ENCODE data around the gene PDGFC.

The PDGFC gene

DNA sequence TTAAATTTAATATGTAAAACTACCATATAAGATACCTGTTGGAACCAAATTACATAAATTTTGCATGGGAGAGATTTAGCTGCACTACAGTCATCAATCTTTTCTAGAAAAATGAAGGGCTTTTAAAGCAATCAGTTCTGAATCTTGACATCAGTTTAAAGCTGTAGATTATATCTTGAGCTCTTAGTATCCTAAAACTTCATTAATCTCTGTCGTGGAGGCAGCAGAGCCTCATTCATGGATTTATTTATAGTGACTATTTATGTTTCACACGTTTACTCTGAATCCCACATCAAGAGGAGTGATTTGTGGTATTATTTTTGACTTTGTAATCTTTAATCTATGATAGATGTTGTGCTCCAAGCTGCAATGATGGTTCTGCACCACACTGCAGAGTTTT lies 175.9 kb downstream of the PDGFC start:
- Mint-ChIP-seq H3K4me1 (ENCODE audit: low read depth) (no peaks in the 10 kb centered on the region), H3K36me3 (ENCODE audit: low read depth) (no peaks in the 10 kb centered on the region), H3K9me3 (no peaks in the 10 kb centered on the region), H3K27ac (no peak overlapping the region), H3K4me3 (no peak overlapping the region), H3K27me3 (ENCODE audit: low read depth) (no peaks in the 10 kb centered on the region)

- no peak overlapping the region for H3K27ac Mint-ChIP-seq
- no peaks in the 10 kb centered on the region for H3K27me3 Mint-ChIP-seq (ENCODE audit: low read depth)
- H3K4me3 Mint-ChIP-seq: no peak overlapping the region
- no peaks in the 10 kb centered on the region for H3K36me3 Mint-ChIP-seq (ENCODE audit: low read depth)
- no peaks in the 10 kb centered on the region for H3K9me3 Mint-ChIP-seq
- no peaks in the 10 kb centered on the region for H3K4me1 Mint-ChIP-seq (ENCODE audit: low read depth)
These were observed 176.7 kb downstream of the PDGFC start for GRCh38 chr4:156794863-156795262.

DNA sequence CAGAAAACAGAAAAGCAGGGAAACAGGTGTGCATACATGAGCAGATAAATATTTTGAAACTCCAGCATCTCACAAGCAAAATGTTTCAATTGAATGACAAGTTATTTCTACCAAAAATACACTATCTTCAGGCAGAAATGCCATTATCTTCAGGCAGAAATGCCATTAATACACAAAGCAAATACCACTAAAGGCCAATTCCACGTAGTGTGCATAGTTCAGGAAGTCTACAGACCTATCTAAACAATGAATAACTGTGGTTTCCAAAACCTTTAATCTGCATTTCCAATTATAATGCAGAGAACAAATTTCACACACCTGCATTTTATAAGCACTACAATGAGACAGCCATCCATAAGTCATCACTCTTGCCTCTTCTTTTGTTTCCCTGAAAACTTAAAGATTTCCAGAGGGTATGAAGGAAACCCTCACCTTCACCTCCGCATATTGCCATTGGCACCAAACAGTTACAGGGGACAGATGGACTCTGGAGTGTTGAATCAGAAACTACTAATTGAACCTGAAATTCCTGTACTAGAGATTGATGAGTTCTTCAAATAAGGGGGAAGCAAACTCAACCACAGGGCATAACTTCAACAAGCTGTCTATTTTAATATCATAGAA lies 179.0 kb downstream of the PDGFC start:
- Mint-ChIP-seq H3K4me1 (ENCODE audit: low read depth) (no peaks in the 10 kb centered on the region), H3K27me3 (ENCODE audit: low read depth) (no peaks in the 10 kb centered on the region), H3K9me3 (no peaks in the 10 kb centered on the region), H3K36me3 (ENCODE audit: low read depth) (no peaks in the 10 kb centered on the region), H3K27ac (no peak overlapping the region), H3K4me3 (no peak overlapping the region)

- no peaks in the 10 kb centered on the region for H3K36me3 Mint-ChIP-seq (ENCODE audit: low read depth)
- H3K27me3 Mint-ChIP-seq (ENCODE audit: low read depth): no peaks in the 10 kb centered on the region
- no peak overlapping the region for H3K27ac Mint-ChIP-seq
- no peak overlapping the region for H3K4me3 Mint-ChIP-seq
- H3K4me1 Mint-ChIP-seq (ENCODE audit: low read depth): no peaks in the 10 kb centered on the region
- H3K9me3 Mint-ChIP-seq: no peaks in the 10 kb centered on the region
These were observed 180.7 kb downstream of the PDGFC start for GRCh38 chr4:156790866-156791265.

DNA sequence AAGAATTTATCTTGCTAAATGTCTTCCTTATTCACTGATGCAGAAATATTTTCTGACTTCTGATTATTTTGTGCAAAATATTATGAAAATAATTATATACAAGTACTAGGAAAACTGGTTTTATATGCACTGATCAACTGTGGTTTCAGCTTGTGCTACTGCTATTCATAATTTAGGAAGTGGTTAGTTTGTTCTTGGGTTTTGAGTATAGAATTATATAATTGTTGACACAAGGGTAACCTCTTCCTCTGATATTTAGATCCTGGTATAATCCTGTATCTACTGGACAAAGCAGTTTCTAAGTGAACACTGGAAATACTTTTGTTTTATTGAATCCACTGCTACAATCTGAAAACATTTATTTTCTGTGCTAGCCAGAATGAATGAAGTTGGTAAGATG lies 182.8 kb downstream of the PDGFC start:
- no peaks in the 10 kb centered on the region for H3K9me3 Mint-ChIP-seq
- no peaks in the 10 kb centered on the region for H3K4me1 Mint-ChIP-seq (ENCODE audit: low read depth)
- no peak overlapping the region for H3K27ac Mint-ChIP-seq
- H3K36me3 Mint-ChIP-seq (ENCODE audit: low read depth): no peaks in the 10 kb centered on the region
- H3K4me3 Mint-ChIP-seq: no peak overlapping the region
- no peaks in the 10 kb centered on the region for H3K27me3 Mint-ChIP-seq (ENCODE audit: low read depth)

GRCh38 chr4:156786713-156787112 lies 184.9 kb downstream of the PDGFC start:
- Mint-ChIP-seq H3K4me3 (no peak overlapping the region), H3K4me1 (ENCODE audit: low read depth) (no peaks in the 10 kb centered on the region), H3K27ac (no peak overlapping the region), H3K36me3 (ENCODE audit: low read depth) (no peaks in the 10 kb centered on the region), H3K9me3 (no peaks in the 10 kb centered on the region), H3K27me3 (ENCODE audit: low read depth) (no peaks in the 10 kb centered on the region)

DNA sequence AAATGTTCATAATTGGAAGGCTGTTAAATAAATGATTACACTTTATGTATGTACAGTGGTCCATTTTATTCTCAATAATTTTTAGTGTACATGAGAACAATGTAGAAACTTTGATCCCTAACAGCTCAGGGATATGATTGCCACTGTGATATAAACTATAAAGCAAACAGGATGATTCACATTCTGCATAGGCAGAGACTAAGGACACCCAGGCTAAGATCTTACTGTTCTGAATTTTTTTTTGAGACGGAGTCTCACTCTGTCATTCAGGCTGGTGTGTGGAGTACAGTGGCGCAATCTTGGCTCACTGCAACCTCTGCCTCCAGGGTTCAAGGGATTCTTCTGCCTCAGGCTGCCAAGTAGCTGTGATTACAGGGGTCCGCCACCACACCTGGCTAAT lies 186.6 kb downstream of the PDGFC start:
- Mint-ChIP-seq H3K27ac (no peak overlapping the region), H3K36me3 (ENCODE audit: low read depth) (no peaks in the 10 kb centered on the region), H3K27me3 (ENCODE audit: low read depth) (no peaks in the 10 kb centered on the region), H3K4me3 (no peak overlapping the region), H3K4me1 (ENCODE audit: low read depth) (no peaks in the 10 kb centered on the region), H3K9me3 (no peaks in the 10 kb centered on the region)

DNA sequence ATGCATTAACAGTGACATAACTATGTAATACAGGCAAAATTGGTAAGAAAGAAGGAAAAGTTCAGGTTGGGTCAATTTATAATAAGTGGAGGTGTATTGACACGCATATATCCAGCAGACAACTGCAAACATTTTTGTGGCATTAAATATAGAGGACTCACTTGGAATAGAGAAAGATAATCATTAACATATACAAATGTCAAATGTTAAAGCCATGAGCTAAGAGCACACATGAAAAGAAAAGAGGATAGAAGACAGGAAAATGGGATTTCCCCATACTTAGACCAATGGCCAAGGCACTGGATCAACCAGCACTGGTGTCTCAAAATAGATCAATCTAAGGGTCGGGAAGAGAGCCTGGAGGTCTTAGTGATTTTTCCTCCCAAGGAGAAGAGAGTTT lies 187.6 kb downstream of the PDGFC start:
- Mint-ChIP-seq H3K4me1 (ENCODE audit: low read depth) (no peaks in the 10 kb centered on the region), H3K27ac (no peak overlapping the region), H3K4me3 (no peak overlapping the region), H3K36me3 (ENCODE audit: low read depth) (no peaks in the 10 kb centered on the region), H3K27me3 (ENCODE audit: low read depth) (no peaks in the 10 kb centered on the region), H3K9me3 (peaks cover 4% of the 10 kb centered on the region)

DNA sequence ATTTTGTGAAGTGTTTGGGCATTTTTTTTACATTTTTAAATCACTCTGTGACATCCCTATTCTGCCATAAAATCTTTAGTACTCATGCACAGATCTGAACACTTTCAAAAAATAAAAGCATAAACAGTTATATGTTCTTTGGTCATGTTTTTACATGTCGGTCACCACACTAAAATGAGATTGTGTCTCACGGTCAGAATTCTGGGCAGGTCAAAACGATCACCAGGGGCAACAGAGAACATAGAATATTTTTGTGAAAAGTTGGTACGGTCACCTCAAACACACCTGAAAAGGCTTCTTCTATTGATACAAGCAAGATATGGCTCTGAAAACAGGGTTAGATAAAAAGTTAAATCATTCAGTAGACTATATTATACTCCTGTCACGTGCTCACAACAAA lies 189.1 kb downstream of the PDGFC start:
- no peaks in the 10 kb centered on the region for H3K27me3 Mint-ChIP-seq (ENCODE audit: low read depth)
- no peaks in the 10 kb centered on the region for H3K36me3 Mint-ChIP-seq (ENCODE audit: low read depth)
- peaks cover 4% of the 10 kb centered on the region for H3K9me3 Mint-ChIP-seq
- no peaks in the 10 kb centered on the region for H3K4me1 Mint-ChIP-seq (ENCODE audit: low read depth)
- H3K27ac Mint-ChIP-seq: no peak overlapping the region
- H3K4me3 Mint-ChIP-seq: no peak overlapping the region

DNA sequence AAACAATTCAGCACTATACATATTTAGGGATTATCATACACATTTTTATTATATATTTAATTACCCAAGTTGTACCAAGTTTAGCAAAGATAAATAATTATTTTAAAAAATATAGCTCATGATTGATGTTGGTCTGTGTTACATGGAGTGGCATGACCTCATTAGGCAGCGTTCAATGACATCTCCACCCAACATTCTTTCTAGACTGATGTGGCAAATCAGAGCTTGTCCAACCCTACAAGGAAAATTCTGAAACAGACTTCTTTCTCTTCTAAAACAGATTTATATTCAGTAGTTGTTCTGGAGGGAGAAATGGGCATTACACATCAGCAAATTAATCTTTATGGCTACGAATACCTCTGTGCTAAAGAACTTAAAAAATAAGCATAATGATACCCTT lies 189.7 kb downstream of the PDGFC start:
- no peaks in the 10 kb centered on the region for H3K4me1 Mint-ChIP-seq (ENCODE audit: low read depth)
- H3K27ac Mint-ChIP-seq: no peak overlapping the region
- H3K4me3 Mint-ChIP-seq: no peak overlapping the region
- H3K36me3 Mint-ChIP-seq (ENCODE audit: low read depth): no peaks in the 10 kb centered on the region
- H3K27me3 Mint-ChIP-seq (ENCODE audit: low read depth): no peaks in the 10 kb centered on the region
- peaks cover 4% of the 10 kb centered on the region for H3K9me3 Mint-ChIP-seq

GRCh38 chr4:156779774-156780173 lies 191.8 kb downstream of the PDGFC start:
- no peaks in the 10 kb centered on the region for H3K36me3 Mint-ChIP-seq (ENCODE audit: low read depth)
- no peak overlapping the region for H3K27ac Mint-ChIP-seq
- H3K4me1 Mint-ChIP-seq (ENCODE audit: low read depth): no peaks in the 10 kb centered on the region
- H3K27me3 Mint-ChIP-seq (ENCODE audit: low read depth): no peaks in the 10 kb centered on the region
- H3K4me3 Mint-ChIP-seq: no peak overlapping the region
- H3K9me3 Mint-ChIP-seq: peaks cover 4% of the 10 kb centered on the region

DNA sequence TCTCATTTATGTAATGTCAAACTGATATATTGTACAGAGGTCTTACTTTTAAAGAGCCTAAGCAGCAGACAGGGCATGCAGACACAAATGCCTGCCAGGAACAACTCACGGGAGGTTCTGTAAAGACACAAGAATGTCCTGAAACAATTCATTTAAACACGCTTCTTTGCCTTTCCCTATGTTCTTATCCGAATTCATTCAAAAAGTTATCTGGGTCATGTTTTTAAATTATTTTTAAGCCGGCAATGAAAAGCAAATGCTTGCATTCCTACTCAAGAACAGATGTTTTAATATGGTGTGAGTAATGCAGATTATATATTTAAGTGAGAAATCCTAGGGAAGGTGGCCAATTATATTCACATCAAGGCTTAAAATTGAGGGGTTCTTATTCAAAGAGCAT lies 192.6 kb downstream of the PDGFC start:
- H3K27ac Mint-ChIP-seq: no peak overlapping the region
- H3K4me1 Mint-ChIP-seq (ENCODE audit: low read depth): no peaks in the 10 kb centered on the region
- no peaks in the 10 kb centered on the region for H3K27me3 Mint-ChIP-seq (ENCODE audit: low read depth)
- no peak overlapping the region for H3K4me3 Mint-ChIP-seq
- no peaks in the 10 kb centered on the region for H3K36me3 Mint-ChIP-seq (ENCODE audit: low read depth)
- H3K9me3 Mint-ChIP-seq: peaks cover 4% of the 10 kb centered on the region

DNA sequence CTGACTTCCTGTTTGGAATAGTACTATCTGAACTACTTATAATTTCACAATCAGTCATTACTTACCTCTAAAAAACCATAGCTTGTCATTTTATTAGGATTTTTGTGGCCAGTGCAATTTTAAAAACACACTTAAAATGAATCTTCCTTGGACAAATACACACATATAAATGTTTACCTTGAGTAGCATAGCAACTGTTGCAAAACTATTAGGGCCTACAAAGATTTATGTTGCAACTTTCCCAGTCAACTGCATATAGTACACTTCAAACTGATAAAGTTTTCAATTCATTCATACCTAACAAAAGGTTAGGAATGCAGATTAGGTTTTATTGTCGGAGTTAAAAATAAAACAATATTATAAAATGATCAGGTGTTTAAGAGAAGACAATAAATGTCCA lies 193.0 kb downstream of the PDGFC start:
- H3K4me3 Mint-ChIP-seq: no peak overlapping the region
- no peaks in the 10 kb centered on the region for H3K4me1 Mint-ChIP-seq (ENCODE audit: low read depth)
- H3K9me3 Mint-ChIP-seq: peaks cover 4% of the 10 kb centered on the region
- H3K27ac Mint-ChIP-seq: no peak overlapping the region
- no peaks in the 10 kb centered on the region for H3K27me3 Mint-ChIP-seq (ENCODE audit: low read depth)
- H3K36me3 Mint-ChIP-seq (ENCODE audit: low read depth): no peaks in the 10 kb centered on the region

- H3K9me3 Mint-ChIP-seq: peaks cover 4% of the 10 kb centered on the region
- H3K36me3 Mint-ChIP-seq (ENCODE audit: low read depth): no peaks in the 10 kb centered on the region
- no peak overlapping the region for H3K4me3 Mint-ChIP-seq
- H3K4me1 Mint-ChIP-seq (ENCODE audit: low read depth): no peaks in the 10 kb centered on the region
- no peaks in the 10 kb centered on the region for H3K27me3 Mint-ChIP-seq (ENCODE audit: low read depth)
- H3K27ac Mint-ChIP-seq: no peak overlapping the region
These were observed 193.5 kb downstream of the PDGFC start for GRCh38 chr4:156778093-156778492.

GRCh38 chr4:156775813-156776212 lies 195.8 kb downstream of the PDGFC start:
- Mint-ChIP-seq H3K9me3 (peaks cover 4% of the 10 kb centered on the region), H3K4me3 (no peak overlapping the region), H3K4me1 (ENCODE audit: low read depth) (no peaks in the 10 kb centered on the region), H3K27ac (no peak overlapping the region), H3K36me3 (ENCODE audit: low read depth) (no peaks in the 10 kb centered on the region), H3K27me3 (ENCODE audit: low read depth) (no peaks in the 10 kb centered on the region)

GRCh38 chr4:156774422-156774821 lies 197.2 kb downstream of the PDGFC start:
- H3K27me3 Mint-ChIP-seq (ENCODE audit: low read depth): no peaks in the 10 kb centered on the region
- H3K27ac Mint-ChIP-seq: no peak overlapping the region
- H3K9me3 Mint-ChIP-seq: peaks cover 4% of the 10 kb centered on the region
- H3K36me3 Mint-ChIP-seq (ENCODE audit: low read depth): no peaks in the 10 kb centered on the region
- no peaks in the 10 kb centered on the region for H3K4me1 Mint-ChIP-seq (ENCODE audit: low read depth)
- H3K4me3 Mint-ChIP-seq: no peak overlapping the region
